ENCODE measurements around the gene PEX6.

DNA sequence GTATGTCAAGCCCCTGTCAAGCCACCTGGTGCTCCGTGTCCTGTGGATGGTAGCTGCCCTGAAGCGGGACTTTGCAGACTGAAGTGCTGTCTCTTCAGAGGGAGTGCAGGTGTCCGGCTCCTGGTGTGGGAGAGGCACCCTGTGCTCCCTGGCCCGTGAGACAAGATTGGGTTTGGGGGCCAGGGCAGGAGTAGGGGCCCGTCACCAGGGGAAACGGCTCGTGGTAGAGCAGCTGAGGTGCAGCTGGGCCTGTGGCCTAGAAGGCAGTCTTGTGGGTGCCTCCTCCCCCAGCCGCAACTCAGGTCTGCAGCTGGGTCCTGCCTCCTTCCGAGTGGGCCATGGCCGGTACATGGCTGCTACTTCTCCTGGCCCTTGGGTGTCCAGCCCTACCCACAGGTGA is 63.2 kb downstream of the PEX6 start, which contains the start of gene PTCRA:
- TF ChIP-seq PATZ1 (CRISPR knock-in tag; IDR thresholded peaks at IDR 0.05; ENCODE audit: borderline replicate concordance) (no peak), CSDC2 (CRISPR knock-in tag; IDR thresholded peaks at IDR 0.05) (no peak), OSR1 (CRISPR knock-in tag; IDR thresholded peaks at IDR 0.05) (no peak), ESRRG (CRISPR knock-in tag; IDR thresholded peaks at IDR 0.05) (no peak), ZFP3 (CRISPR knock-in tag; IDR thresholded peaks at IDR 0.05) (no peak), ZFP30 (CRISPR knock-in tag; IDR thresholded peaks at IDR 0.05) (no peak), ZNF565 (CRISPR knock-in tag; conservative IDR thresholded peaks at IDR 0.05; ENCODE audit: low read depth) (no peak), PPARA (CRISPR knock-in tag; IDR thresholded peaks at IDR 0.05; ENCODE audit: borderline replicate concordance) (no peak), BACH2 (CRISPR knock-in tag; IDR thresholded peaks at IDR 0.05; ENCODE audit: borderline replicate concordance) (no peak), TOX (CRISPR knock-in tag; IDR thresholded peaks at IDR 0.05; ENCODE audit: borderline replicate concordance) (no peak), RARB (CRISPR knock-in tag; IDR thresholded peaks at IDR 0.05) (no peak)
- TF ChIP-seq, protein P1, sequence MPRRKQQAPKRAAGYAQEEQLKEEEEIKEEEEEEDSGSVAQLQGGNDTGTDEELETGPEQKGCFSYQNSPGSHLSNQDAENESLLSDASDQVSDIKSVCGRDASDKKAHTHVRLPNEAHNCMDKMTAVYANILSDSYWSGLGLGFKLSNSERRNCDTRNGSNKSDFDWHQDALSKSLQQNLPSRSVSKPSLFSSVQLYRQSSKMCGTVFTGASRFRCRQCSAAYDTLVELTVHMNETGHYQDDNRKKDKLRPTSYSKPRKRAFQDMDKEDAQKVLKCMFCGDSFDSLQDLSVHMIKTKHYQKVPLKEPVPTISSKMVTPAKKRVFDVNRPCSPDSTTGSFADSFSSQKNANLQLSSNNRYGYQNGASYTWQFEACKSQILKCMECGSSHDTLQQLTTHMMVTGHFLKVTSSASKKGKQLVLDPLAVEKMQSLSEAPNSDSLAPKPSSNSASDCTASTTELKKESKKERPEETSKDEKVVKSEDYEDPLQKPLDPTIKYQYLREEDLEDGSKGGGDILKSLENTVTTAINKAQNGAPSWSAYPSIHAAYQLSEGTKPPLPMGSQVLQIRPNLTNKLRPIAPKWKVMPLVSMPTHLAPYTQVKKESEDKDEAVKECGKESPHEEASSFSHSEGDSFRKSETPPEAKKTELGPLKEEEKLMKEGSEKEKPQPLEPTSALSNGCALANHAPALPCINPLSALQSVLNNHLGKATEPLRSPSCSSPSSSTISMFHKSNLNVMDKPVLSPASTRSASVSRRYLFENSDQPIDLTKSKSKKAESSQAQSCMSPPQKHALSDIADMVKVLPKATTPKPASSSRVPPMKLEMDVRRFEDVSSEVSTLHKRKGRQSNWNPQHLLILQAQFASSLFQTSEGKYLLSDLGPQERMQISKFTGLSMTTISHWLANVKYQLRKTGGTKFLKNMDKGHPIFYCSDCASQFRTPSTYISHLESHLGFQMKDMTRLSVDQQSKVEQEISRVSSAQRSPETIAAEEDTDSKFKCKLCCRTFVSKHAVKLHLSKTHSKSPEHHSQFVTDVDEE (CRISPR knock-in tag; IDR thresholded peaks at IDR 0.05) = no peak
- TF ChIP-seq, protein P2, sequence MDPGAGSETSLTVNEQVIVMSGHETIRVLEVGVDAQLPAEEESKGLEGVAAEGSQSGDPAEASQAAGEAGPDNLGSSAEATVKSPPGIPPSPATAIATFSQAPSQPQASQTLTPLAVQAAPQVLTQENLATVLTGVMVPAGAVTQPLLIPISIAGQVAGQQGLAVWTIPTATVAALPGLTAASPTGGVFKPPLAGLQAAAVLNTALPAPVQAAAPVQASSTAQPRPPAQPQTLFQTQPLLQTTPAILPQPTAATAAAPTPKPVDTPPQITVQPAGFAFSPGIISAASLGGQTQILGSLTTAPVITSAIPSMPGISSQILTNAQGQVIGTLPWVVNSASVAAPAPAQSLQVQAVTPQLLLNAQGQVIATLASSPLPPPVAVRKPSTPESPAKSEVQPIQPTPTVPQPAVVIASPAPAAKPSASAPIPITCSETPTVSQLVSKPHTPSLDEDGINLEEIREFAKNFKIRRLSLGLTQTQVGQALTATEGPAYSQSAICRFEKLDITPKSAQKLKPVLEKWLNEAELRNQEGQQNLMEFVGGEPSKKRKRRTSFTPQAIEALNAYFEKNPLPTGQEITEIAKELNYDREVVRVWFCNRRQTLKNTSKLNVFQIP (CRISPR knock-in tag; IDR thresholded peaks at IDR 0.05; ENCODE audit: borderline replicate concordance, low read depth) = no peak
